WTC11 (cell line): ENCODE measurements around the gene CYB561D2. TPM values are rescaled to one million over a fixed set of nuclear protein-coding genes. Genes with fewer than 3 reads are reported as not detected.

Experiments
- ATAC-seq: fragments of 200-7000 bp; cut with Tn5 transposase; 2 replicates; pipeline ENCODE4 v1.10.0; 2021; ENCODE audit warnings: mild to moderate bottlenecking, moderate library complexity
- CTCF ChIA-PET: fragments of 300-600 bp; sonication (Branson Sonifier 250); formaldehyde crosslinking; loops from one replicate; lab custom pipeline; 2021; ENCODE audit warnings: antibody characterized with exemption; lab: Charles Lee
- POLR2A ChIA-PET: fragments of 350-600 bp; sonication (Branson Sonifier 250); formaldehyde crosslinking; loops from one replicate; lab custom pipeline; 2021; ENCODE audit warnings: antibody characterized with exemption; lab: Charles Lee
- DNase-seq: peaks from one replicate; pipeline ENCODE4 v3.0.0; 2021; ENCODE audit warnings: low spot score
- H3K27ac Mint-ChIP-seq: 2 replicates; pipeline ENCODE4 v1.8.0; 2021; ENCODE audit warnings: mixed read lengths
- H3K27me3 Mint-ChIP-seq: 2 replicates; pipeline ENCODE4 v1.8.0; 2021; ENCODE audit warnings: low read depth, mild to moderate bottlenecking, moderate library complexity, mixed read lengths
- H3K36me3 Mint-ChIP-seq: 2 replicates; pipeline ENCODE4 v1.8.0; 2021; ENCODE audit warnings: mixed read lengths
- H3K4me1 Mint-ChIP-seq: 2 replicates; pipeline ENCODE4 v1.8.0; 2022; ENCODE audit warnings: mixed read lengths
- H3K4me3 Mint-ChIP-seq: 2 replicates; pipeline ENCODE4 v1.8.0; 2021; ENCODE audit warnings: mild to moderate bottlenecking, moderate library complexity, mixed read lengths
- H3K9me3 Mint-ChIP-seq: 2 replicates; pipeline ENCODE4 v1.8.0; 2021; ENCODE audit warnings: mixed read lengths
- AFF4 ChIP-seq: sonication (generic); formaldehyde crosslinking; IDR thresholded peaks from 2 replicates; pipeline ENCODE4 v1.8.1; 2023; ENCODE audit warnings: mild to moderate bottlenecking, missing genetic modification reagents, borderline replicate concordance
- ATF3 ChIP-seq: sonication (generic); formaldehyde crosslinking; conservative IDR thresholded peaks from 2 replicates; pipeline ENCODE4 v1.8.1; 2022; ENCODE audit warnings: mild to moderate bottlenecking, missing genetic modification reagents
- CREB1 ChIP-seq: sonication (generic); formaldehyde crosslinking; IDR thresholded peaks from 2 replicates; pipeline ENCODE4 v1.8.0; 2023; ENCODE audit warnings: mild to moderate bottlenecking, missing genetic modification reagents
- FOXJ3 ChIP-seq: sonication (generic); formaldehyde crosslinking; IDR thresholded peaks from 2 replicates; pipeline ENCODE4 v1.9.0; 2021; ENCODE audit warnings: missing genetic modification reagents, mild to moderate bottlenecking, borderline replicate concordance
- FOXP4 ChIP-seq: sonication (generic); formaldehyde crosslinking; IDR thresholded peaks from 2 replicates; pipeline ENCODE4 v1.8.0; 2022; ENCODE audit warnings: mild to moderate bottlenecking, missing genetic modification reagents
- KAT7 ChIP-seq: sonication (generic); formaldehyde crosslinking; IDR thresholded peaks from 2 replicates; pipeline ENCODE4 v1.8.1; 2023; ENCODE audit warnings: missing genetic modification reagents, mild to moderate bottlenecking, borderline replicate concordance
- SMAD4 ChIP-seq: sonication (generic); formaldehyde crosslinking; IDR thresholded peaks from 2 replicates; pipeline ENCODE4 v1.8.0; 2022; ENCODE audit warnings: mild to moderate bottlenecking, missing genetic modification reagents
- SOX15 ChIP-seq: fragments of 250-450 bp; sonication (Bioruptor Pico); IDR thresholded peaks from 2 replicates; pipeline ENCODE4 v1.9.0; 2021; ENCODE audit warnings: mild to moderate bottlenecking
- TEAD1 ChIP-seq: sonication (generic); formaldehyde crosslinking; IDR thresholded peaks from 2 replicates; pipeline ENCODE4 v1.8.0; 2022; ENCODE audit warnings: mild to moderate bottlenecking, missing genetic modification reagents
- TP53 ChIP-seq: sonication (generic); formaldehyde crosslinking; IDR thresholded peaks from 2 replicates; pipeline ENCODE4 v1.8.1; 2023; ENCODE audit warnings: mild to moderate bottlenecking, missing genetic modification reagents
- USF1 ChIP-seq: sonication (generic); formaldehyde crosslinking; IDR thresholded peaks from 2 replicates; pipeline ENCODE4 v1.8.0; 2022; ENCODE audit warnings: mild to moderate bottlenecking, missing genetic modification reagents
- USF2 ChIP-seq: sonication (generic); formaldehyde crosslinking; IDR thresholded peaks from 2 replicates; pipeline ENCODE4 v1.8.1; 2023; ENCODE audit warnings: mild to moderate bottlenecking, missing genetic modification reagents, moderate library complexity
- ZNF317 ChIP-seq: sonication (generic); formaldehyde crosslinking; IDR thresholded peaks from 2 replicates; pipeline ENCODE4 v1.8.1; 2023; ENCODE audit warnings: low read depth, mild to moderate bottlenecking, moderate library complexity, missing genetic modification reagents, borderline replicate concordance
- ZNF671 ChIP-seq: fragments of 250-450 bp; sonication (Bioruptor Pico); IDR thresholded peaks from 2 replicates; pipeline ENCODE4 v1.8.0; 2021; ENCODE audit warnings: mild to moderate bottlenecking
- ZSCAN18 ChIP-seq: fragments of 250-450 bp; sonication (Bioruptor Pico); IDR thresholded peaks from 2 replicates; pipeline ENCODE4 v2.1.2; 2022; ENCODE audit warnings: mild to moderate bottlenecking, moderate library complexity
- total RNA-seq: library from RNA; stranded (reverse); gene quantifications from 3 replicates; pipeline ENCODE4 v1.2.3, GENCODE V29; 2021

The CYB561D2 gene
- total RNA-seq, 1 experiment from 2014 or later, result 9.8 TPM

GRCh38 chr3:50314342-50314741 is 36.3 kb upstream of the CYB561D2 start:
- TF ChIP-seq CREB1 (CRISPR knock-in tag), result no peak
- ChIA-PET POLR2A (interaction anchor here (0.6 kb wide), 1 partner anchor 22 kb away, joined by 3 read pairs; the partner anchor contains the start of gene IFRD2), CTCF (no interaction called here)
- H3K4me3 Mint-ChIP-seq, result no peak overlapping the region
- H3K36me3 Mint-ChIP-seq, result peaks cover 47% of the 10 kb centered on the region
- peak overlapping the region; percentile 45; the same call in 1 of the 2 replicates for H3K27ac Mint-ChIP-seq
- peaks cover 5% of the 10 kb centered on the region; the same call in 1 of the 2 replicates for H3K4me1 Mint-ChIP-seq
- H3K27me3 Mint-ChIP-seq, result peaks cover 6% of the 10 kb centered on the region; the same call in 1 of the 2 replicates
- ATAC-seq (no peak), DNase-seq (no peak)
- H3K9me3 Mint-ChIP-seq, result peaks cover 13% of the 10 kb centered on the region

GRCh38 chr3:50314816-50315215 is 35.8 kb upstream of the CYB561D2 start:
- ATAC-seq (no peak), DNase-seq (no peak)
- CTCF ChIA-PET, result interaction anchor here (1.0 to 1.4 kb wide), 4 partner anchors 12 to 22 kb away, joined by 3 to 6 read pairs (median 4); partner anchors contain the start of genes HYAL1, HYAL3 and NAA80
- H3K9me3 Mint-ChIP-seq, result peaks cover 8% of the 10 kb centered on the region
- POLR2A ChIA-PET, result interaction anchor here (1.0 kb wide), 1 partner anchor 23 kb away, joined by 3 read pairs; no protein-coding TSS in a partner anchor
- TF ChIP-seq KAT7 (no peak), SOX15 (no peak), SMAD4 (CRISPR knock-in tag) (no peak), USF1 (CRISPR knock-in tag) (no peak), USF2 (CRISPR knock-in tag) (no peak), AFF4 (CRISPR knock-in tag) (no peak), TP53 (CRISPR knock-in tag) (no peak), FOXP4 (CRISPR knock-in tag) (no peak), FOXJ3 (CRISPR knock-in tag) (no peak)
- TF ChIP-seq, all 79 proteins: peak for 0
- Mint-ChIP-seq H3K27me3 (peaks cover 3% of the 10 kb centered on the region; the same call in 1 of the 2 replicates), H3K36me3 (peaks cover 47% of the 10 kb centered on the region), H3K4me3 (no peak overlapping the region), H3K27ac (no peak overlapping the region), H3K4me1 (peaks cover 10% of the 10 kb centered on the region)

- Mint-ChIP-seq H3K4me1 (peaks cover 17% of the 10 kb centered on the region), H3K4me3 (no peak overlapping the region), H3K27me3 (no peaks in the 10 kb centered on the region), H3K36me3 (peaks cover 46% of the 10 kb centered on the region), H3K27ac (peak overlapping the region; percentile 42), H3K9me3 (peaks cover 5% of the 10 kb centered on the region; the same call in 1 of the 2 replicates)
- CTCF ChIA-PET, result interaction anchor here (2.1 kb wide), 1 partner anchor 14 kb away, joined by 4 read pairs; the partner anchor contains the start of gene HYAL1
- TF ChIP-seq FOXJ3 (CRISPR knock-in tag) (no peak), ZNF671 (CRISPR knock-in tag) (no peak), TEAD1 (no peak), ATF3 (no peak), ZSCAN18 (CRISPR knock-in tag) (no peak), ZNF317 (CRISPR knock-in tag) (no peak)
- ATAC-seq (no peak), DNase-seq (no peak)
- POLR2A ChIA-PET, result interaction anchor here (0.6 kb wide), 1 partner anchor 68 kb away, joined by 3 read pairs; no protein-coding TSS in a partner anchor
These were observed 33.9 kb upstream of the CYB561D2 start for GRCh38 chr3:50316657-50317242.
